HG03064 (cell line): Measurements from ENCODE around the gene PAN2.
"Not testable (repeated sequence)": the region's sequence is repeated elsewhere in the genome, so short reads cannot be mapped to it uniquely, and the experiment has no call there.

Experiments used
- ATAC-seq: cut with Tn5 transposase; IDR thresholded peaks from one replicate; pipeline ENCODE4 v1.9.1; 2021; ENCODE audit warnings: low read depth; ENCODE audit not compliant: unreplicated experiment

Gene PAN2

GRCh38 chr12:56272468-56272867, 61.3 kb downstream of the PAN2 start:
- not testable (repeated sequence) for ATAC-seq

- ATAC-seq = no peak
Observed at GRCh38 chr12:56271031-56271430, 62.8 kb downstream of the PAN2 start.

GRCh38 chr12:56267443-56268071, 66.2 kb downstream of the PAN2 start:
- peak; percentile 6 for ATAC-seq

- peak; percentile 90 for ATAC-seq
Observed at GRCh38 chr12:56266693-56267442, 66.9 kb downstream of the PAN2 start, which contains the start of gene COQ10A. Gene COQ10A, plus strand, starts transcription at chr12:56266942. Its CDS starts 177 bp downstream, at chr12:56267119.
